Measurements from ENCODE around the gene PRPF40A.

PRPF40A gene

GRCh38 chr2:152696476-152696875, 20.8 kb downstream of the PRPF40A start:
- no peaks in the 10 kb centered on the region; the same call in 1 of the 2 replicates for H3K4me1 ChIP-seq (ENCODE audit: insufficient read depth, low read length)
- DNase-seq, result no peak
- peaks cover 39% of the 10 kb centered on the region for H3K36me3 ChIP-seq (ENCODE audit: insufficient read depth, low read length)
- no peak overlapping the region for H3K9ac ChIP-seq (ENCODE audit: low read depth, low read length)
- H3K9me3 ChIP-seq (ENCODE audit: insufficient read depth, low read length, severe bottlenecking), result no peaks in the 10 kb centered on the region
- no peaks in the 10 kb centered on the region for H3K27me3 ChIP-seq (ENCODE audit: insufficient read depth, low read length, poor library complexity)
- TF ChIP-seq CTCF (IDR thresholded peaks at IDR 0.05; ENCODE audit: borderline replicate concordance, extremely low read depth, low read length, poor library complexity, severe bottlenecking), result no peak
- TF ChIP-seq EZH2 (IDR thresholded peaks at IDR 0.05; ENCODE audit: borderline replicate concordance, low read depth, low read length, severe bottlenecking), result no peak
- no peak overlapping the region for H2AFZ ChIP-seq (ENCODE audit: low read depth, low read length)
- no peak overlapping the region for H3K4me2 ChIP-seq (ENCODE audit: insufficient read depth, low read length)
- H3K79me2 ChIP-seq (ENCODE audit: insufficient read depth, low read length), result peaks cover 95% of the 10 kb centered on the region
- peaks cover 49% of the 10 kb centered on the region for H4K20me1 ChIP-seq (ENCODE audit: insufficient read depth, low read length)
- ATAC-seq (ENCODE audit: insufficient read depth, low read depth), result no peak
- no peak overlapping the region for H3K4me3 ChIP-seq (ENCODE audit: low read depth in 1 of 2, low read length in 2 of 2)
- H3K27ac ChIP-seq (ENCODE audit: low read length), result no peak overlapping the region

- no peaks in the 10 kb centered on the region; the same call in 1 of the 2 replicates for H3K4me1 ChIP-seq (ENCODE audit: insufficient read depth, low read length)
- H3K9me3 ChIP-seq (ENCODE audit: insufficient read depth, low read length, severe bottlenecking), result no peaks in the 10 kb centered on the region
- peaks cover 42% of the 10 kb centered on the region for H3K36me3 ChIP-seq (ENCODE audit: insufficient read depth, low read length)
- no peak overlapping the region for H2AFZ ChIP-seq (ENCODE audit: low read depth, low read length)
- peaks cover 42% of the 10 kb centered on the region for H4K20me1 ChIP-seq (ENCODE audit: insufficient read depth, low read length)
- no peak for DNase-seq
- no peak overlapping the region for H3K4me3 ChIP-seq (ENCODE audit: low read depth in 1 of 2, low read length in 2 of 2)
- ATAC-seq (ENCODE audit: insufficient read depth, low read depth), result no peak
- peaks cover 88% of the 10 kb centered on the region for H3K79me2 ChIP-seq (ENCODE audit: insufficient read depth, low read length)
- no peak overlapping the region for H3K4me2 ChIP-seq (ENCODE audit: insufficient read depth, low read length)
- no peaks in the 10 kb centered on the region for H3K27me3 ChIP-seq (ENCODE audit: insufficient read depth, low read length, poor library complexity)
- TF ChIP-seq EZH2 (IDR thresholded peaks at IDR 0.05; ENCODE audit: borderline replicate concordance, low read depth, low read length, severe bottlenecking) (no peak), CTCF (IDR thresholded peaks at IDR 0.05; ENCODE audit: borderline replicate concordance, extremely low read depth, low read length, poor library complexity, severe bottlenecking) (no peak)
- no peak overlapping the region for H3K9ac ChIP-seq (ENCODE audit: low read depth, low read length)
- no peak overlapping the region for H3K27ac ChIP-seq (ENCODE audit: low read length)
These were observed 21.5 kb downstream of the PRPF40A start for GRCh38 chr2:152695763-152696162.

GRCh38 chr2:152694161-152694661, 23.1 kb downstream of the PRPF40A start:
- no peak for TF ChIP-seq EZH2 (IDR thresholded peaks at IDR 0.05; ENCODE audit: borderline replicate concordance, low read depth, low read length, severe bottlenecking)
- TF ChIP-seq CTCF (IDR thresholded peaks at IDR 0.05; ENCODE audit: borderline replicate concordance, extremely low read depth, low read length, poor library complexity, severe bottlenecking), result no peak
- peak; percentile 92 for ATAC-seq (ENCODE audit: insufficient read depth, low read depth)
- peaks cover 79% of the 10 kb centered on the region for H3K79me2 ChIP-seq (ENCODE audit: insufficient read depth, low read length)
- no peak overlapping the region; the same call in 1 of the 2 replicates for H3K4me2 ChIP-seq (ENCODE audit: insufficient read depth, low read length)
- no peak overlapping the region for H2AFZ ChIP-seq (ENCODE audit: low read depth, low read length)
- no peak overlapping the region for H3K4me3 ChIP-seq (ENCODE audit: low read depth in 1 of 2, low read length in 2 of 2)
- no peaks in the 10 kb centered on the region; the same call in 1 of the 2 replicates for H3K4me1 ChIP-seq (ENCODE audit: insufficient read depth, low read length)
- peaks cover 44% of the 10 kb centered on the region for H3K36me3 ChIP-seq (ENCODE audit: insufficient read depth, low read length)
- H3K9me3 ChIP-seq (ENCODE audit: insufficient read depth, low read length, severe bottlenecking), result no peaks in the 10 kb centered on the region
- no peak overlapping the region for H3K27ac ChIP-seq (ENCODE audit: low read length)
- H3K9ac ChIP-seq (ENCODE audit: low read depth, low read length), result no peak overlapping the region
- no peaks in the 10 kb centered on the region for H3K27me3 ChIP-seq (ENCODE audit: insufficient read depth, low read length, poor library complexity)
- DNase-seq, result peak; percentile 50
- H4K20me1 ChIP-seq (ENCODE audit: insufficient read depth, low read length), result peaks cover 27% of the 10 kb centered on the region
